Myocyte (in vitro differentiated cells): ENCODE measurements around the gene FRZB. TPM values are rescaled to one million over a fixed set of nuclear protein-coding genes. Genes with fewer than 3 reads are reported as not detected.
A peak's percentile ranks its signal among the peaks of the same experiment; 100 is the strongest.
"Not testable (repeated sequence)": the region's sequence is repeated elsewhere in the genome, so short reads cannot be mapped to it uniquely, and the experiment has no call there.

Experiments used
- DNase-seq: peaks from one replicate; pipeline ENCODE4 v3.0.0-alpha.2; 2012; ENCODE audit warnings: low read depth
- polyA plus RNA-seq: library from polyadenylated mRNA; unstranded; fragments of >200 nt; gene quantifications from one replicate; pipeline ENCODE4 v1.2.1, GENCODE V29; 2012; ENCODE audit warnings: missing spikeins
- total RNA-seq: library from RNA; depleted of rRNA; stranded (reverse); fragments of >200 nt; gene quantifications from 2 replicates; pipeline ENCODE4 v1.2.3, GENCODE V29; 2014

The FRZB gene, protein sequence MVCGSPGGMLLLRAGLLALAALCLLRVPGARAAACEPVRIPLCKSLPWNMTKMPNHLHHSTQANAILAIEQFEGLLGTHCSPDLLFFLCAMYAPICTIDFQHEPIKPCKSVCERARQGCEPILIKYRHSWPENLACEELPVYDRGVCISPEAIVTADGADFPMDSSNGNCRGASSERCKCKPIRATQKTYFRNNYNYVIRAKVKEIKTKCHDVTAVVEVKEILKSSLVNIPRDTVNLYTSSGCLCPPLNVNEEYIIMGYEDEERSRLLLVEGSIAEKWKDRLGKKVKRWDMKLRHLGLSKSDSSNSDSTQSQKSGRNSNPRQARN
- total RNA-seq: 0.99 and 1.7 TPM in 2 replicates
- polyA plus RNA-seq: 2.1 TPM

- DNase-seq: peak; percentile 70
These were observed at the start of gene FRZB for GRCh38 chr2:182866461-182867406. Gene FRZB (minus strand): TSS chr2:182866637. CDS start chr2:182866552, 85 bp downstream.

DNA sequence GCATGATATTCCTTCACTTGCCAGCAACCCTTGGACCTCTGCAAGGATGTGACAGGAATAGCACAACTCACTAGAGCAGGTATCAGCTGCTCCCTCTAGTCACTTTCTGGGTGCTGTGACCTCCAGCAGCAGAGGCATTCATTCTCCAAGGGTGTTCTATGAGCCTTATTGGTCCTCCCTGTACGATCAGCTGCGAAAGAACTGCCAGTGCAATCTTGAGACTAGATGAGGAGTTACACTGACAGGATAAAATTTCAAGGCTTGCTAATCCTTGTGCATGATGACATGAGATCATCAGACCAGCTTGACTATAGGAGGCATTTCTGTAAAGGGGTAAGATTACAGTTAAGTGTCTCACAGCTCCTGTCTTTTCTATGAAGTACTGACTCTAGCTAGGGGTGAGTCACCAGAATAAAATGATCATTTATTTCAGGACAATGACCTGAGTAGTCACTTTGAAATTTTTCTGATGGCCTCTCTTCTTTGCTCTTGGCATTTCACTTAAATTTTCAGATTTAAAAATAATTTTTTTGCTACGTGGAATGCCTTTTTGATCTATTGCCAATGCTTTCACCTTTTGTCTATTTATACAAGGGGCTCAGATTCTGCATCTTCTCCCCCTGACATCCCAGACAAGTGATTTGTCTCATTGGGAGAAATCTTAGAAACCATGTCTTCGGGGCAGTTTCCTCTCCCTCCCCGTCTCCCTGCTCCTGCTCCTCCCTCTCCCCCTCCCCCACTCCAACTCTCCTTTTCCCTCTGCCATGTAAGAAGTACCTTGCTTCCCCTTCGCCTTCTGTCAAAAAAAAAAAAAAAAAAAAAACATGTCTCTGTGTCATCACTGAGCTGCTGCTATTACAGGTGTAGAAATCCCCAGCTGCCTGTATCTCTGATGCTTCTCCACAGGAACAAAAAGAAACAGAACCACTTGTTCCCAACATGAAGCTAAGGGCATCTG, 49.2 kb upstream of the FRZB start:
- peak; percentile 93 for DNase-seq

DNA sequence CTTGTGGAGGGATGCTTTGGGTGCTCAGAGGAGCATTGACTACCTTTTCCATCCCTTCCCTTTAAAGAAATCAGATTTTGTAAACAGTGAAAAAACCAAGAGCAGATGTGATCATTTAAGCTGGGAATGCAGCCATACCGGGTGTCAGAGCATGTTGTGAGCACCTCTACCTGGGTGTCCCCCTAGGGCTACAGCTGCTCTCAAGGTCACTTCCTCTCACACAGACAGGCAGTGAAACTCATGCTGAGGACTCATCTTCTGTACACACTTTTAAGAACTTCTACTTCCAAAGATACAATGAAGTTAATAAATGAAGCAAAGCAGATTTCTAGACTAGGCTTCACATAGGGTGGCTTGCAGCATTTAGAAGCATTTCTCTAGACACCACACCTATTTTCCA, 48.4 kb upstream of the FRZB start:
- DNase-seq: no peak

DNA sequence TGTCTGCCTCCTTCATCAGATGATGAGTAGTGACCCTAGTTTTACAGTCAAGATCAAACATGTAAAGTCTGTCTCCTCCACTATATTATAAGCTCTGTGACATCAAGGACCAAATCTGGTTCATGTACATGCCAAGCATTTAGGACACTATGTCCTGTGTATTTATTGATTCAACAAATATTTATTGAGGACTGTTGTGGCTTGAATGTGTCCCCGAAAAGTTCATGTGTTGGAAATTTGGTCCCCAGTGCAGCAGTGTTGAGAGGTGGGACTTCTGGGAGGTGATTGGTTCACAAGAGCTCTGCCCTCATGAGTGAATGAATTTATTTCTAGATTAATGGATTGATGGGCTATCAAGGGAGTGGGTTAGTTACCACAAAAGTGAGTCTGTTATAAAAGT, 46.6 kb upstream of the FRZB start:
- DNase-seq: no peak

GRCh38 chr2:182912518-182912915, 46.1 kb upstream of the FRZB start:
- no peak for DNase-seq

- DNase-seq: no peak
These were observed 45.5 kb upstream of the FRZB start for GRCh38 chr2:182911813-182912517.

DNA sequence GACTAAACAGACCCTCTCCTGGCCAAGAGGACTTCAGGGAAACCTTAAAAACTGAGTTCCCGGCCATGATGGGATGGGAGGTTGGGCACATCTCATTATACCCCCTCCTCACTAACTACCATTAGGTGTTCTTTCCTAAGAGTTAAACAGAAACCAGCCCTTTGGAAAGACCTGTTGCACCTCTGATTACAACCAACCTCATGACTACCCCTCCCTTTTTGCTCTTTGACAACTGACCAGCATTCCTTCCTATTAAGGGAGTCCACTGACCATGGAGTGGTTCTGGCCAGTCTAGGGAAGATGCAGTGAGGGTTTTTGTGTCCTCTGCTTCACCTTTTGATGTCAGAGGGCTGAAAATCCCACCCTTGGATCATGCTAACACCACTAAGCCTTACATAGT, 44.5 kb upstream of the FRZB start:
- no peak for DNase-seq

DNA sequence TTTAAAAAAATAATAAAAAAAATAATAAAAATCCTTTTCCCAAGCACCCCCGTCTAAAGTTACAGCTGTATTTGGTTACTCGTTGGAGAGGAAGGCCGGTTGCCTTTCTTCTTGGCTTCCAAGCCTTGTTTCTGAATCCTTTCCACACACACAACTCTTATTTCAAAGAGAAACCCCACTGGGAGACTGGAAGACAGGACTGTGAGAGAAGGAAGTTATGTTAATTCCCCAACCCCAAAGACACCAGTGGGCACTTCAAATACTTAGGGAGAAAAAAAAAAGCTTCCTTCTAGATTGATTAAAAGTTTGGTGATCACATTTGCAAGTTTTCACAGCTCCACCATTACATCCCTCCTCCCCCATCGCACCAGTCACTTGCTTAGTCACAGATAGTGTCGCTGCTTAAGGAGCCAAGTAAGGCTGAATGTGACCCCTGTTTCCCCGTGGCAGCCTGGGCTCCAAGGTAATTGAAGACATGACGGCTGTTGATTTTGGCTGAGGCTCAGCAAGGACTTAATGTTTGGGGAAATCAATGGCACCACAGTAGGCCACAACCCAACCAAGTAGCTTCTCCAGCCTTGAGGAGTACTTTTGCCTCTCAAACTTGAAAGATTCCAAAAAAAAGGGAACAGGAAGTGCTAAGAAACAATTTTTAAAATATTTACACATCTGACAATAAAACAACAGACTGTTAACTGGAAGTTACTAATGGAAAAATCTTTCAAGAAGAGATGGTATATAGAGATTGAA, 40.8 kb upstream of the FRZB start:
- no peak for DNase-seq

DNA sequence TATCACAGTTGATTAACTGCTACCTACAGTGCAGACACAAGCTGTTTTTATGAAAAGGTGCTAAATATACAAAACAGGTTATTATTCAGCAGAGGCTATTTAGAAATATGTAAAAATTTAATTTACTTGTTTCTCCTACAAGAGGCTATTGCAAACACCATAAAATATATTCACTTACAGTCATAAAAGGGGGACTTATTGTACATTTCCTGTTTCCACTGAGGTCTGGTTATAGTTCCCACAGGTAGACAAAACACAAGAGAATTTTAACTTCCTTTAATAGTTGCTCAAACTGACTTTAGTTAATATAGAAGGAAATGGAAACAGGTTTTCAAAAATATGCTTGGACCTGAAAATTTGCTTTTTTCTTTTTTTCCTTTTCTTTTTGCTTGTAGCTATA, 40.0 kb upstream of the FRZB start:
- no peak for DNase-seq

GRCh38 chr2:182904844-182905243, 38.4 kb upstream of the FRZB start:
- no peak for DNase-seq

DNA sequence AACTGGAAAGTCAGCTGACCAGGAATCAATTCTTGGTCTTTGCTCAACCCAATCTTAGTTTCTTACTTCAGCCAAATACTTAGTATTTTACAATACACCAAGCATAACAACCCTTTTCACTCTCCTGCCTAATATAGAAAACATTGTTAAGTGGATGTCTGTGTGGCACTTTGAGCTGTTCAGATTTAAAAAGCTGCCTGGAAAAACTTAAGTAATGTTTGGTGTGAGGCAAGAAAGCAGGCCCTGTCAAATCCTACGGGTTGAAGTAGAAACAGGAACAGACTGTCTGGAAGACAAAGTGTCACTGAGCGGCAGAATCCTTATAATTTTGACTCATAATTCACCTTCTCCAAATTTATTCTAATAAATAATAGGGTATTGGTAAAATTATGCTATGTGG, 37.1 kb upstream of the FRZB start:
- no peak for DNase-seq

DNA sequence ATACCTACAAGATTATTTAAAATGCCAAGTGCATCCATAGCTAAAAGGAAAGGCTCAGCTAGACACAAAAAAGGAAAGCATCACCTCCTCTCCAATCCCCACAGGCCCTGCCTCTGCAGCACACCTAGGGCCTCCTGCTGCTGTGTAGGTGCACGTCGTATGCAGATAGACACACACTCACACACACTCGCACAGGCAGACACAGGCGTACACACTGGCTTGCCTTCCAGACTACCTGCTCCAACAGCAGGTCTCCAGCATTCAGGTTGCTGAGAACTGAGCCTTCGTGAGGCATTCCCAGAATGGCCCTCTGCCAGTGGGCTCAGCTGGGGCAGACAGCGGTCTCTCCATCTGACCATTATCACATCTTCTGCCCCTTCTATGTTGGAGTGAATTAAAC, 35.3 kb upstream of the FRZB start:
- DNase-seq: no peak

GRCh38 chr2:182898718-182899117, 32.3 kb upstream of the FRZB start:
- DNase-seq: no peak

DNA sequence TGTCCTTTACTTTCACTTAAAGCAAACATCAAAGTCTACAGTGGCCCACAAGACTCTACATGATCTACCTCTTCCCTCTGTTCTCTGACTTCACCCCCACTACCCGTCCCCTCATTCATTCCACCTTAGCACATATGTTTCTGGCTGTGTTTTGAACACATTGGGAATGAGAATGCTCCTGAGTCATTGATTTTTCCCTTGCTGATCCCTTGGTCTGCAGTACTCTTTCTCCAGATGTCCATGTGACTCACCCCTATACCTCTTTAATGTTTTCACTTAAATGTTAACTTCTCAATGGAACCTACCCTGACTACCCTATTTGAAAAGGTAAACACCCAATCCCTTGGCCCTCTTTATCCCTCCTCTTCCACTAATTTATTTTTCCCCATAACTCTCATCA, 30.7 kb upstream of the FRZB start:
- no peak for DNase-seq

DNA sequence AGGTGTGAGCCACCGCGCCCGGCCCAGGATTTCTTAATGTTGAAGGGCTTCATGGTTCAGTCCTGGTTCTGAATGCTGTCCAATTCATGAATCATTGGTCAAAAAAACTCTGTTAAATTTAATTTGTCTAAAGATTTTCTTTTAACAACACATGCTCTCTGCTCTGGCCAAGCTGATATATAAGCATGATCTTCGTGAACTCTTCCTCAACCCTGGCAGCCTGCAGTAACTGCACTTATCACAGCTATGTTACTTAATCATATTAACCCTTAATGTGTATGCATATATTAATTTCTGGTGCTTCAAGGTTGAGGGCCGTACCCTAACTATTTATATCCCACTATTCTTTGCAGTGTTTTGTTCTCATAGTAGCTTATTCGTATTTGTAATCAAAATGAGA, 29.4 kb upstream of the FRZB start:
- no peak for DNase-seq

GRCh38 chr2:182895169-182895568, 28.7 kb upstream of the FRZB start:
- DNase-seq: no peak

DNA sequence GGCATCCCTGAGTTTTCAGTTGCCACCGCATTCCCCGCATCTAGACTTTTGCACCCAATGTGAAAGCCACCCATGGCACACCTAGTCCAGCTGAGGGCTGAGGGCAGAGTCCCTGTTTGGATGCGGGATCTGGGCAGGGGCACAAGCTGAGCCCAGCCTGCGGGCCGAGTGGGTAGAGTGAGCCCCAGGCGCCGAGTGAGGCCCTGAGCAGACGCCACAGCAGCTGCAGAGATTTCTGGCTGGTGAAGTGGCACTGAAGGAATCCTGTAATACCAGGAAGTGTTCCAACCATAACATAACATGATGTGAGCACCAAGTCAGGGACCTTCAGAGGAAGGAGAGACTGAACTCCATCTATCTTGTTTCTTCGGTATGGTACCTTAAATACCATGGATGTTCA, 27.7 kb upstream of the FRZB start:
- peak; percentile 86 for DNase-seq

DNA sequence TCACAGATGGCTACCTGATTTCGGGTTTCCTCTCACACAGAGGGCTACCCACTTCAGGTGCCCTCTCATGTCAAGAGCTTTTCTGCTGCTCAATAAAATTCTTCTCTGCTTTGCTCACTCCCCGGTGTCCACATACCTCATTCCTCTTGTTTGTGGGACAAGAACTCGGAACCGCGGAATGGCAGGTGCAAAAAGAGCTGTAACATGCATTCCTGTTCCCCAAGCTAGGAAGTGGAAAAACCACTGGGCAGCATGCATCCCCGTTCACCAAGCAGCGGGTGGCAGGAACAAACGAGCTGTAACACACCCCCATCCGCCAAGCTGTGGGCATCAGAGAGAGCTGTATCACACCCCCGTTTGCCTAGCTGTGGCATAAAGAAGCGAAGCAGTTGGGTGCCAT, 27.2 kb upstream of the FRZB start:
- peak; percentile 66 for DNase-seq

GRCh38 chr2:182893035-182893434, 26.6 kb upstream of the FRZB start:
- DNase-seq: not testable (repeated sequence)

GRCh38 chr2:182891611-182892010, 25.2 kb upstream of the FRZB start:
- DNase-seq: peak; percentile 24
